ACC112 (cell line): Measurements from ENCODE around the gene MAML2.

Experiments used
- H2AFZ ChIP-seq: fragments of 200-600 bp; sonication (generic); one replicate; pipeline ENCODE4 v1.6.0; 2017; ENCODE audit warnings: antibody characterized with exemption, low read length; ENCODE audit not compliant: unreplicated experiment
- H3K27ac ChIP-seq: fragments of 200-600 bp; sonication (generic); 2 replicates; pipeline ENCODE4 v1.5.1; 2014; ENCODE audit warnings: low read depth, mild to moderate bottlenecking, antibody characterized with exemption, low read length, moderate library complexity
- H3K27me3 ChIP-seq: fragments of 200-600 bp; sonication (generic); 2 replicates; pipeline ENCODE4 v1.6.1; 2014; ENCODE audit warnings: mild to moderate bottlenecking, antibody characterized with exemption, low read length, moderate library complexity, mixed read lengths; ENCODE audit not compliant: insufficient read depth
- H3K36me3 ChIP-seq: fragments of 200-600 bp; sonication (generic); 2 replicates; pipeline ENCODE4 v1.6.1; 2016; ENCODE audit warnings: mild to moderate bottlenecking, antibody characterized with exemption, low read length, moderate library complexity, mixed read lengths; ENCODE audit not compliant: insufficient read depth
- H3K4me1 ChIP-seq: fragments of 200-600 bp; sonication (generic); one replicate; pipeline ENCODE4 v1.6.1; 2016; ENCODE audit warnings: low read length, mixed read lengths; ENCODE audit not compliant: insufficient read depth, unreplicated experiment, control insufficient read depth
- H3K4me3 ChIP-seq: fragments of 200-600 bp; sonication (generic); 2 replicates; pipeline ENCODE4 v1.5.1; 2014; ENCODE audit warnings: mild to moderate bottlenecking, low read depth, low read length
- H3K79me2 ChIP-seq: fragments of 200-600 bp; sonication (generic); one replicate; pipeline ENCODE4 v1.6.0; 2016; ENCODE audit warnings: low read length; ENCODE audit not compliant: control insufficient read depth, unreplicated experiment, insufficient read depth

Gene MAML2

DNA sequence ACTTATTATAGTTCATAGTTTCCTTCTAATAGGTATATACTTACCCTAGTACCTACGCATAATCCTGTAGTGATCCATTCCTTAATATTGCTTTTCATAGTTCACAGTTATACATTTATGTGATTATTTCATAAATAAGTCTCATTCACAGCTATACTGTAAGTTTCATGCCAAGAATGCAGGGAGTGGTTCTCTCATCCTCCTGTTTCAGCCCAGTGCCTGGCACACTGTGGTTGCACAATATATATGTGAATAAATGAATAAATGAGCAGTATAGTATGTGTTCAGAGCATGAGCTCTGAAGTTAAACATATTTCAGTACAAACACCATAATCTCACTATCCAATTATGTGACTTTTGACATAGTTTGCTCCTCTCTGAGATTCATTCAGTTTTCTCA lies 115.8 kb downstream of the MAML2 start:
- Histone ChIP-seq H3K27me3 (no peaks in the 10 kb centered on the region), H3K4me1 (peaks cover 67% of the 10 kb centered on the region), H3K79me2 (peaks cover 73% of the 10 kb centered on the region), H3K4me3 (no peak overlapping the region), H3K27ac (peak overlapping the region; percentile 98), H2AFZ (no peak overlapping the region), H3K36me3 (no peaks in the 10 kb centered on the region; the same call in 1 of the 2 replicates)

DNA sequence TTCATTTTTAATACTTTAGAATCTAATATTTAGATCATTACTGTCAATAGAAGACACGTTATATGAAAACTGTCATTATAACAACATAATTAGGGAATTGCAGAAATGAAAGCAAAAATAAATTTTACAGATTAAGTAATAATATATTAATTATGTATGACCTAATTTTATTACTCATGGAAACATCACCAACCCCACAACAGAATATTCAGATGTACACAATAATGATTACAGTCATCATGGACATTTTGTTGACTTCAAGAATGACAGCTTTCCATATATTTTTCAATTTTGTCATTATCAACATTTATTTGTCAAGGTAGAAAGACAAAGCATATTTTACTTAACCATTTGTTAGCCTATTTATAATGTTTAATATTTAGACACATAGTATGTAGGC lies 119.9 kb downstream of the MAML2 start:
- Histone ChIP-seq H3K4me3 (no peak overlapping the region), H2AFZ (no peak overlapping the region), H3K27me3 (no peaks in the 10 kb centered on the region), H3K4me1 (peaks cover 69% of the 10 kb centered on the region), H3K79me2 (peaks cover 77% of the 10 kb centered on the region), H3K36me3 (no peaks in the 10 kb centered on the region; the same call in 1 of the 2 replicates), H3K27ac (peak overlapping the region; percentile 23; the same call in 1 of the 2 replicates)

GRCh38 chr11:96222102-96222501 lies 120.9 kb downstream of the MAML2 start:
- H2AFZ ChIP-seq: no peak overlapping the region
- H3K27me3 ChIP-seq: no peaks in the 10 kb centered on the region
- no peaks in the 10 kb centered on the region; the same call in 1 of the 2 replicates for H3K36me3 ChIP-seq
- no peak overlapping the region for H3K4me3 ChIP-seq
- H3K79me2 ChIP-seq: peaks cover 77% of the 10 kb centered on the region
- H3K4me1 ChIP-seq: peaks cover 62% of the 10 kb centered on the region
- no peak overlapping the region for H3K27ac ChIP-seq

- peaks cover 79% of the 10 kb centered on the region for H3K79me2 ChIP-seq
- no peak overlapping the region for H3K4me3 ChIP-seq
- H3K27ac ChIP-seq: peak overlapping the region; percentile 62
- H3K36me3 ChIP-seq: no peaks in the 10 kb centered on the region; the same call in 1 of the 2 replicates
- H3K27me3 ChIP-seq: no peaks in the 10 kb centered on the region
- no peak overlapping the region for H2AFZ ChIP-seq
- peaks cover 63% of the 10 kb centered on the region for H3K4me1 ChIP-seq
These were observed 121.5 kb downstream of the MAML2 start for GRCh38 chr11:96221244-96222070.

GRCh38 chr11:96219981-96220623 lies 122.9 kb downstream of the MAML2 start:
- Histone ChIP-seq H3K4me3 (0 out of 2 replicates have a peak overlapping the region, but pooled peaks have one; percentile 3), H3K27ac (peak overlapping the region; percentile 77), H3K36me3 (no peaks in the 10 kb centered on the region; the same call in 1 of the 2 replicates), H2AFZ (no peak overlapping the region), H3K79me2 (peaks cover 72% of the 10 kb centered on the region), H3K4me1 (peaks cover 71% of the 10 kb centered on the region), H3K27me3 (no peaks in the 10 kb centered on the region)

DNA sequence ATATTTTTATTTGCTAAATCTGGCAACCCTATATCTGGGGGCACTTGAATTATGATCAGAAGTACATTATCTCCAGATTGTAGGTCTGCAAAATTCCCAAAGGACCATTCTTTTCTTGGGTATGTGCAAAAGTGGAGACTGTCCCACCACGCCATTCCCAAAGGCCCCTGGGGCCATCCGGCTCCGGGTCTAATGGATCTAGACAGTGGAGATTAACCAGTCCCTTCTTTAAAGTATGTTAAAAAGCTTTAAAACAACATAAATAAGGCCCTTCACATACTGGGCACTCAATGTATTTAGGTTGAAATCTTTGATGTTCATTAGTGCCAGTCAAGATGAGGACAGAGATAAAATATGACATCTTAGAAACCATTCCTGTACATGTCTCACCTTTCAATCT lies 124.1 kb downstream of the MAML2 start:
- H3K4me1 ChIP-seq: peaks cover 83% of the 10 kb centered on the region
- H3K27ac ChIP-seq: peak overlapping the region; percentile 77; the same call in 1 of the 2 replicates
- no peak overlapping the region for H2AFZ ChIP-seq
- no peak overlapping the region for H3K4me3 ChIP-seq
- H3K79me2 ChIP-seq: peaks cover 69% of the 10 kb centered on the region
- H3K36me3 ChIP-seq: no peaks in the 10 kb centered on the region; the same call in none of the 2 replicates
- no peaks in the 10 kb centered on the region for H3K27me3 ChIP-seq

- H3K4me1 ChIP-seq: peaks cover 84% of the 10 kb centered on the region
These were observed 125.0 kb downstream of the MAML2 start for GRCh38 chr11:96218006-96218405.

GRCh38 chr11:96217206-96217605 lies 125.8 kb downstream of the MAML2 start:
- Histone ChIP-seq H3K36me3 (no peaks in the 10 kb centered on the region; the same call in 1 of the 2 replicates), H3K4me3 (no peak overlapping the region), H3K27me3 (no peaks in the 10 kb centered on the region), H3K4me1 (peaks cover 89% of the 10 kb centered on the region), H3K79me2 (peaks cover 69% of the 10 kb centered on the region), H3K27ac (peak overlapping the region; percentile 96; the same call in 1 of the 2 replicates), H2AFZ (no peak overlapping the region)

More at GRCh38 chr11:96218006-96218405, 125.0 kb downstream of the MAML2 start:
- Histone ChIP-seq H3K36me3 (no peaks in the 10 kb centered on the region; the same call in 1 of the 2 replicates), H2AFZ (no peak overlapping the region), H3K79me2 (peaks cover 67% of the 10 kb centered on the region), H3K4me3 (no peak overlapping the region), H3K27me3 (no peaks in the 10 kb centered on the region), H3K27ac (peak overlapping the region; percentile 5; the same call in 1 of the 2 replicates)

DNA sequence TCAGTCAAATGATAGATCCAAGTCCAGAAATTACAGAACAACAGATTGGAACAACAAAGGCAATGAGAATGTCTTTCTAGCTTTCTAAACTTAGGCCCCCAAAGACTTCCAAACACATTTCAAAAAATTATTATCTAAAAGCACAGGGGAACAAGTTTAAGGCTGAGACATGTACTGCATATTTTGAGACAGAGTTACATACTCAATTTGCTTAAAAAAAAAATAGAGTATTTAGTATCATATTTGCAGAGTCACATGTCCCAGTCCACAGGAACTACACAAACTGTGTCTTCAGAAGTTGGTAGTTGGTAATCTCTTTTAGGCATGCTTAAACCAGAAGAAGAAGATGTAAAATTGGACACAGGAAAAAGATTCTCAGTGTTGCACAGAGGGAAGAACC lies 127.2 kb downstream of the MAML2 start:
- H3K36me3 ChIP-seq: no peaks in the 10 kb centered on the region; the same call in 1 of the 2 replicates
- peaks cover 89% of the 10 kb centered on the region for H3K4me1 ChIP-seq
- peak overlapping the region; percentile 24; the same call in 1 of the 2 replicates for H3K4me3 ChIP-seq
- peak overlapping the region; percentile 96 for H3K27ac ChIP-seq
- peaks cover 68% of the 10 kb centered on the region for H3K79me2 ChIP-seq
- H2AFZ ChIP-seq: peak overlapping the region; percentile 2
- H3K27me3 ChIP-seq: no peaks in the 10 kb centered on the region

- H2AFZ ChIP-seq: peak overlapping the region; percentile 2
- peaks cover 72% of the 10 kb centered on the region for H3K79me2 ChIP-seq
- peaks cover 84% of the 10 kb centered on the region for H3K4me1 ChIP-seq
These were observed 127.7 kb downstream of the MAML2 start for GRCh38 chr11:96215110-96215782.

More at GRCh38 chr11:96215110-96215782, 127.7 kb downstream of the MAML2 start:
- H3K27ac ChIP-seq: peak overlapping the region; percentile 96
- no peaks in the 10 kb centered on the region; the same call in 1 of the 2 replicates for H3K36me3 ChIP-seq
- H3K27me3 ChIP-seq: no peaks in the 10 kb centered on the region
- H3K4me3 ChIP-seq: peak overlapping the region; percentile 24; the same call in 1 of the 2 replicates
